COR-L47 (cell line): Measurements from ENCODE around the gene ST7.
"Not testable (repeated sequence)": the region's sequence is repeated elsewhere in the genome, so short reads cannot be mapped to it uniquely, and the experiment has no call there.

ENCODE experiments used
- DNase-seq: peaks from one replicate; lab custom pipeline; 2025; lab: John Stamatoyannopoulos, UW

Gene ST7

DNA sequence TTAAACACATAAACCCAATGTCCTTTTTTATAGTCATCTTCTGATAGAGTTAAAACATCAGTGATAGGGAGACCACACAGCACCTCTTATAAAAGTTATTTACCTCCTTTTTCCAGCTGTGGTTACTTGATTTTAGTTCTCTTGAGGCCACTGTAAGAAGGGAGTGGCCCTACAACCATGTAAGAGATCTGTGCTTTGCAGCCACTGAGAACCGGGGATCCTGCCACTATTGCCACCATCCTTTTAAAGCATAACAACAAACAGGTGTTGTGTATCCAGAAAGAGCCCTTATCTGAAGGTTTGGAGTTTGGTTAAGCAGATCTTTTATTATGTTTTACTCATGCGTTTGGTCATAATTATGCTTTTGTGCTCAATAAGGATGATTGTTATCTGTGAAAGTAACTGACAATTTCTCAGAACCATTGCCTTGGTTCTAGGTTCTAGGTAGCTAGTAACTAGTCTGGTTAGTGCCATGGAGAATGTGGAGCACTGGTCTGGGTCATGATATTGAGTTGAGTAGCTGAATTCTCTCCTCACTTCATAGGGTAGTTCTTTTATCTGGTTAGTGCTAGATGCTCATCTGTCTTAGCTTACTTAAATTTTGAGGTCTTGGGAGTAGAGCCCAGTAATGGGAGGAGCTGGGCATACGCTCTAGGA is 56.5 kb downstream of the ST7 start:
- no peak for DNase-seq

DNA sequence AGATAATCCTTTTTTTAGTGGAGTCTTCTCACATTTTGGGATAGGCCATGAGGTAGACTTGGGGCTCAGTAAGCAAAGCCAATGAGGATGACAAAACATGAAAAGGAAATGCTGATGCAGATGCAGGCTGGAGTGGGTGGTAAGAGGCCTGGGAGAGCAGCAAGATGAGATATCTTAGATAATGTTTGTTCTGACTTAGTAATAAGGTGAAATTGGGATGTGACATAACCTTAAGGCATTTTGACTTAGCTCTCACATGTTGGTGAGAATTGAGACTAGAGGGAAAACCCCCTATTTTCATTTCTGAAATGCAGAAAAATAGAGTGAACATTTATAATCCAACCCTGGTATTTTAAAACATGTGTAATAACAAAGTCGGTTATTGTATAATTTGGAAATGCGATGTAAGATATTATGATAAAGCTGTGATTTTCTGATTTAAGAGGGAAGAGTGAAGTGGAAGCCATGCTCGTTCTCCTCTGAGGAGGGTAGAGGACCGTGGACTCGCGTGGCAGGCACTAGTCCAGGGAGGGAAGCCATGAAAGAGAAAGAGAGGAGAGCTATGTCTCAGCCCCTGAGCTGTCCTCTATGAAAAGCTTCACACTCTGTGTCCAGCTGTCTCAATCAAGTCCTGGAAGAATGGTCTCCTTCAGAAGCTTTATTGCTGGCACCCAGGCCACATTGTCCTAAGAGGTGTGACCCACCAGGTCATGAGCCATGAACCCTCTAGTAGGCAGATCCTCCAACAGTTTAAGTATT is 57.3 kb downstream of the ST7 start:
- DNase-seq, result no peak

DNA sequence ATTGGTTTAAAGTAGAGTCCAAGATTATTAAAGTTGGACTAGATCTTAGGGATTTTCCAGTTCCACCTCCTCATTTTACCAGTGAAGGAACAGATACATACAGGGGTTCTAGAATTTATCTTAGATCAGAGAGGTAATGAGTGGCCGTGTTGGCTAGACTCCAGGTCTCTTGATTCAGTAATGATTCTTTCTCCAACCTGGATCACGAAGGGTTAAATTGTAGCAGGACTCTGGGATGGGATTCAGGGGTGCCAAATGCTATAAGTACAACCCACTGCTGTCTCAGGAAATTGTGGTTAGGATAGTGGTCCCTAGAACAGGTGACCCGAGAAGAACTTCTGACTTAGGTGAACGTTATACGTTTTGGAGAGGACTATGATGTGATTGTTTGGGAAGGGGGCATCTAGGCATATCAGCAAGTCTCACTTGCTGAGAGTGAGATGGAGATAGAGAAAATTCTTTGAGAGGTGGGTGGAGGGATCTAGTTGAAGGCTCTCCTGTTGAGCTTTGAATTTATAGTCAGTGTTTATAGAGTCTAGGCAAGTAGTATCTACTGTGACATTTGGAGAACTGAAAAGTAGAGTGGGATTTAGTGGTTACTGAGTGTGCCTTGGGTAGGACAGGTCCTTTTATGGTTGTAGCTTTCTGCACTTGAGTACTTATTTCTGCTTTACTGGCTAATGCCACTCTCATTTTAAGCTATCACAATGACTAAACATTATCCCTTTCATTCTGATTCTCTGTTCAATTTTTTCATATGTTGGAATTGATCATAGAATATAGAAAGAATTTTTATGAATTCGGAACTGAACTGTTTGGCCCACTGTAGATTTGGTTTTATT is 58.3 kb downstream of the ST7 start:
- DNase-seq, result no peak

DNA sequence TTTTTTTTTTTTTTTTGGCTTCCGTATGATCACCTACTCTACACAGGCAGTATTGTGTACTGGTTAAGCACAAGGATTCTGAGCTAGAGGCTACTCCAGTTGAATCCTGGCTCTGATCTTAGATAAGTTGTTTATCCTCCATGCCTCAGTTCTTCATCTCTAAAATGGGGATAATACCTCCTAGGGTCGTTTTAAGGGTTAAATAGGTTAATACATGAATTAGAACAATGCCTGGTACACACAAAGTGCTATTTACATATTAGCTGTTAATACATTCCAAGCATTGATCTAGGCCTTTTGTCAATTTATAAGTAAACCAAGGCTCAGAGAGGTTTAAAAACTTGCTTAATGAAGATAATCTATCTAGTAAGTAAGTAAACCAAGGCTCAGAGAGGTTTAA is 59.0 kb downstream of the ST7 start:
- no peak for DNase-seq

DNA sequence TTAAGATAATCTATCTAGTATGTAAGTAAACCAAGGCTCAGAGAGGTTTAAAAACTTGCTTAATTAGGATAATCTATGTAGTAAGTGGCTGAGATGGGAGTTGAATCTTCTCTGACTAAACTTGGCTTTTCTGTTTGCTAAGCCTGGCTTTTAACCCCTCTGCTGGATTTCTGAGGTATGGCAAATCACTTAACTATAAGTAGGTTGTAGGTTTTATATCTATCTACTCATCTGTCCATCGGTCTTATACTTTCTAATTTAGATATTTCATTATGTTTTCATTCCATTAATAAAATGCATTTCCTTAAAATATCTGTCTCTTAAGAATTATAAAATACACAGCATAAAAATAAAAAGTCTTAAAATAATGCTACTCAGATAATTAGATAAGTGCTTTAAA is 59.4 kb downstream of the ST7 start:
- DNase-seq, result peak; percentile 20

DNA sequence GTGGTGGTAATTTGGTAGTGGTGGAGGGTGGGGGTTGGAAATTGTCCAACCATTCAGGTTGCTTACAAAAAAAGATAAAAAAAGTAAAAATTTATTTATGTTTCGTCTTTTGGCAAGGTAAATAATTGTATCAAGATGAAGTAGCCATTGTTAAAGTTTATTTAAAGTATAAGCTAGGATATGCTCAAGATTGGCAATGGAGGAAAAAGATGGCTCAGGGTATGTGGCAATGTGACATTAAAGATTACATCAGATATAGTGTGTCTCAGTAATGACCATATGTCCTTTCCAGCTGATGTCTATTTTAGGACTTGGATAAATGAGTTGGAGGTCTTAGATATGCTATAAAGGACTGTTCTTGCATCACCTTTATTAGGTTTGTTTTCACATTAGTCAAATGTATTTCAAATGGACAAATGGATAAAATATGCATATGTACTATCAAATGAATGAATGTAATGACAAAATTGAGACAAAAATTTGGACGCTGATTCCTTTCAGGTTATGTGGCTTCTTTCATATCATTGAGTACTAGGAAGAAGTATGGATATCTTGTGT is 60.9 kb downstream of the ST7 start:
- DNase-seq, result no peak

DNA sequence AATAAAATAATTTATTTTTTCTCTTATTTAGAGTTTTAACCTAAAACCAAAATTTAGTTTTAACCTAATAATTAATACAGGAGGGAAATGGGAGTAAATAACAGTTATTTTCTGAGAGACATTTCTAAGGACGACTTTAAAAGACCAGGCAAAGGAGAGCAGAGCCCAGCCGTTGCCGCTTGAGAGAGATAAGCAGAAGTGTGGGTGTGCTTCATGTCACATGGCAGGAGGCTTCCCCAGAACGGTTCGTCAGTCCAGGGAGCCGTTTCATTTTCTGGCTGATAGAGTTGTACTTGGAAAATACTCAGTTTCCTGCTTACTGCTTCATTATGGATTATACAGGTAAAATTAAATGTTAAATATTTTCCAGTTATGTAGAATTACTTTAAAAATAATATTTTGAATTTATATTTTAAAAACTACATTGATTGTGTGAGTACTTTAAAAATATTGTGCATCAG is 61.4 kb downstream of the ST7 start:
- DNase-seq, result no peak

DNA sequence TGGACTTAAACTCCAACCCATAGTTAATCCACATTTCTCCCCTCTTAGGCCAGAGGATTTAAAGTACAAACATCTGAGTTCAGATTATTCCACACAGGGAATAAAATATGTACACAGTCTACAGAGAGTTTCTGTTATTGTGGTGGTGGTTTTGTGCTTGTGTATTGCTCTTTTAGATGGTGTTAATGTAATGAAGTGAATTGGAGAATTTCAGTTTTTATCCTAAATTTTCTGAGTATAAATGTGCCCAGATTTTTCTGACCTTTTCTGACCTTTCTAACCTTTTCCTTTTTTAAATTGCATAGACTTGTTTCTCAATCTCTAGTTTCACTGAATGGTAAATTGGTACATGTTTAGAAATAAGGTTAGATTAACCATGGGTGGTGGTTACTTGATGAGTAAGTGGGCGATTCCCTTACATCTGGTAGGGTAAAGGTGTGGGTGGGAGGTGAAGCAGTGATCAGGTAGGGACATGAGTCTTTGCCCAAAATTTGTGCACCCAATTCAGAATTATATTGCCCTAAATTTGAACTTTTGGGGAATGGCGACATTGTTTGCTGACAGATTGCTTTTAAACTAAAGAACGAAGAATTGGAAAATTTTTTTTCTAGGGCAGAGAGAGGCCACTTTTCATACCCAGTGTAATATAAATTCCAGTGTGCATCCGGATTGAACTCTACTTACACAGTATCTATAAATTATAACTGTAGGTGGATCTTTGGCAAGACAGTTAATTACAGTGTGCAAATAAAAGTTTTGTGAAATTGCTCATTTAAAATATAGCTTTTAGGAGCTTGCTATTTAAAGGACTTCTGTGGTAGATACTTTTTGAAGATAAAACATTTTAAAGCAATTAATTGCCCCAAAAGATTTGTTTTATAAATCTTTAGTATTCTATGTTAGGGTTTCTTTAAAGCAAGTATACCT is 62.2 kb downstream of the ST7 start:
- no peak for DNase-seq

DNA sequence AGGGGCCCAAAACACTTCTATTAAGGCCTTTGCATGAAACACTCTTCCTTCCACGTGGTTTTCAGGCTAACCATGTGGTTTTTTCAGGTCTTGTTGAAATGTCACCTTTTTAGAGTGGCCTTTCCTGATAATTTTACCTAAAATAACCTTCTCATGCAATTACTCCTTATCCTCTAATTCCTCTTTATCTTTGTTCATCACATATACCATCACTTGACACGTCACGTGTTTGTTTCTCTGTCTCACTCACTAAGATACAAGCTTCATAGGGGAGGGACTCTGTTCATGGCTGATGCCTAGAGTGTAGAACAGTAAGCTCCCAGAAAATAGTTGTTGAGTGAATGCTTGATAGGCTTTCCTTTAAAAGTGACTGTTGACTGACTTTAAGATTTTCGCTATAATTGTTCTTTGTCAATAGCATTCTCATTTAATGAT is 63.7 kb downstream of the ST7 start:
- DNase-seq, result no peak

DNA sequence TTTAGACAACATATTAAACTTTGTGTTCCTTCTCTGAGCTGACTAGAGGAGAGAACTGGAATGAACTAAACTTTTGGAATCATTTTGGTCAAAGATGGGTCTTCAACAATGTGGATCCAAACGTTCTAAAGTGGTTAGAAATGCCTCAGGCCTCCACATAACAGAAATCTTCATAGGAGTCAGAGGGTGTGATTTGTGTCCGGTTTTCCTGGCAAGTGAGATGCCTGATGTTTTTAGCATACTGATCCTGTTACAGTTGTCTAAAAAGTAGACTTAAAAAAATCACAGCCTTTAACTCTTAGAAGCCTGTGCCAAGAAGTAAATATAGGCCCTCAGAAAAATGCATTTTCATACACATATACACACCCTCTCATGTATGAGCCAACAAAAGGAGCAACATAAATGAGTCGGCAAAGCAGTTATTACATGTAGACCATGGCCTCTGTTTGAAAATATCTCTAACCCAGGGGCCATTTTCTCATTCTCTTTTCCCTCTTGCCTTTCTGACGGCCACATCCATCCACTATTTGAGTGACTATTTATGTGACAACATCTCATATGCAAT is 64.5 kb downstream of the ST7 start:
- no peak for DNase-seq

DNA sequence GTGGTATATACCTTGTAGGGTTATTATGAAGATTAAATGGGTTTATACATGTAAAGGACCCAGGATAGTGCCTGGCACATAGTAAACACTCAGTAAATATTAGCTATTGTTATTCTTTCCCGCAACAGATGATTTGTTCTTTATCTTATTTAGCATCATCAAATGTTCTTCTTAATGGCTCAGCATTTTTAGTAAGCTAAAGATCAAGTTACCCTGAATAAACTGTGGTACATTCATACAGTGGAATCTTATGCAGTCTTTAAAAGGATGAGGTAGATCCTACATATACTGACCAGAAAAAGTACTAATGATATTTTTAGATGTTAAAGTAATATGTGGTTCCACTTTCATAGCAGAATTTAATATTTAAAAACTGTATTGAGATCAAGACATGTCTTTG is 65.4 kb downstream of the ST7 start:
- no peak for DNase-seq

DNA sequence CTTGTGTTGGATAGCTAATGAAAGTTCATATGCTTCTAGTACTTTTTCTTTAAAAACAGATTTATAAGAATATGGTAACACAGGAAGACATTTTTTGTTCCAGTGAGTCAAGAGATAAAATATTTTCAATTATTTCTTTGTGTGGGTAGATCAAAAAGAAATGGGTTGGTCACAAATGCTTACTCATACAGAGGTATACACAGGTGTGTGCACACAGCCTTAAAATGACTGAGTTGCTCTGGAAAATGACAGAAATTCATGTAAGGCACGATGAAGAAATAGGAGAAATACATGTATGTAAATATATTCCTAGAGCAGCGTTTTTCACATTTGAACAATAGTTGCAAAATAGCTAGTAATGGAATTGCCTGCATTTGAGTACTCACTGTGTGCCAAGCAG is 66.0 kb downstream of the ST7 start:
- no peak for DNase-seq

DNA sequence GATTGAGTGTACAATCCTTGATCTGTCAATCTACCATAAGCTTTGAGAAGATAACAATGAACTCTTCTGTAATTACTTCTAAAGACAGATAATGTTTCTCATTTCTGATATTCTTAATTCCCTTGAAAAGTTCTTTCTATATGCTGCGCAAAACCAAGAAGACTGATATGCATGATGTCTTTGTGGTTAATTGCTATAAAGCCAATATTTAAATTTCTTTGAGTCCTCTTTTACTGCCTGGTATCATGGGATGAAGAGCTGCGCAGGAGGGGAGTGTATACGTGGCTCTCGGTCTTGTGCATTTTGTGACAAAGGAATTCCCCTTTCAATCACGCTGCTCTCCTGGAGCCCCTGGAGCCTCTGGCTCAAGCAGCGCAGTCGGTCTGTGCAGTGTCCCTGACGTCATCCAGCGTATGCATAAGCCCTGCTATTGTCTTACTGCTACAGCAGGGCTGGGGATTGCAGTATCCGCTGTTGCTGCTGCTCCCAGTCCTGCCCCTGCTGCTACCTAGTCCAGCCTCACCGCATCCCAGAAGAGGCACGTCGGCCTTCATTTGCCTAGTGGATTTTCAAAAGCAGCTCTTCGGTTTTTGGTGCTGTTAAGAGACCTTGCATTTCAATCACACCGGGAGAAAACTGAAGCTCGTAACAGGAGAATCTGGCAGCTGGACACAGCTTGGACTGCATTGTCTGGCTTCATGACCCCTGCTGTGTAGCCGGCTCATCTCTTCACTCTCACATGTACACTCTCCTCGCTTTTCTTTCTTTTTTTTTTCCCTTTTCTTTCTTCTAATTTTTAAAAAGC is 66.7 kb downstream of the ST7 start:
- DNase-seq, result peak; percentile 94

DNA sequence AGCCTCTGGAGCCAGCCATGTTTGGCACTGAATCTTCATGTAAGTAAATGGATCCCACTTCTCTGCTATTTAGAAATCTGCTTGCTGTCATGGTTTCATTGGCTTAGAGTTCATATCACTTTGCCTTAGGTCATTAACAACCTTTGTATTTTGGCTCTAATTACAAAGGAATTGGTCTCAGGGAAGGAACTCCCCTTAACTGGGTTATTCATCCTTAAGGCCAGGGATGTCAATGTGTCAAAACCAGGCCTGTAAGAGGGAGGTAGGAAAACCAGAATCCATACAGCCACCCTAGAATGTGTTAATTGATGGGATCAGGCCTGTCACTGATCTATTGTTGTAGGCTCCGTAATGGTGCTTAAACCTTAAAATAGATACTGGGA is 67.3 kb downstream of the ST7 start:
- DNase-seq, result peak; percentile 24

DNA sequence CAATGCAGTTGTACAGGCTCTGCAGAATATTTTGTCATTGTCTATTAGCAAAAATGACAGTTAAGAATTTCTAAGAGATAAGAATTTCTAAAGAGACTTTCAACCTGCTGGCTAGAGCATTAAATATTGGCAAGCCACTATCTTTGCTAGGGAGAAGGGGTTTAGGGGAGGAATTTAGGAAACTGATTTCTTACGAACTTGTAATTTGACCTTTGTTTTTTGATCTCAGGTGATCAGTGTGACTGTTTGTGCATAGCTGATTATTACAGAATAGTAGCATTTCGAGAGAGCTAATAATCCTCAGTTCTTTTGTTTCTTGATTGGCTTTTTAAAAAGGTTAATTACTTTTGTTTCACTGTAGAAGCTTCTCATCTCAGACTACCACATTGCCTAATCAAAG is 68.1 kb downstream of the ST7 start:
- DNase-seq, result no peak

DNA sequence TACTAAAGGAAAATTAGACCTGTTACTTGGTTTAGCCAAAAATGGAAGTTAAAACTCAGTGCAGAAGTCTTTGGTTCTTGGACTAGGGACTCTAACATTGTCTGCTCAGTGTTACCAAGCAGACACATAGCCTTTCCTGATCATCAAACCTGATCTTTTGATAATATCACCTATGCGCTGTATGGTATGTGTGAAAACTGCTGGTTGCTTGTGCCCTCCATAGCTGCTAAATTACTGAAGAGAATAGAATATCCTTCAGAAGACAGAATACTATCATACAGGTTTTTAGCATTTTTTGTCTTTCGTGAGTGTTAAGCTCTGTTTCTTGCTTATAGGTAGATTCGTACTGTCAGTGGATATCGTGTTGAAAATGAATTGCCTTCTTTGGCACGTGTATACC is 68.7 kb downstream of the ST7 start:
- DNase-seq, result no peak

DNA sequence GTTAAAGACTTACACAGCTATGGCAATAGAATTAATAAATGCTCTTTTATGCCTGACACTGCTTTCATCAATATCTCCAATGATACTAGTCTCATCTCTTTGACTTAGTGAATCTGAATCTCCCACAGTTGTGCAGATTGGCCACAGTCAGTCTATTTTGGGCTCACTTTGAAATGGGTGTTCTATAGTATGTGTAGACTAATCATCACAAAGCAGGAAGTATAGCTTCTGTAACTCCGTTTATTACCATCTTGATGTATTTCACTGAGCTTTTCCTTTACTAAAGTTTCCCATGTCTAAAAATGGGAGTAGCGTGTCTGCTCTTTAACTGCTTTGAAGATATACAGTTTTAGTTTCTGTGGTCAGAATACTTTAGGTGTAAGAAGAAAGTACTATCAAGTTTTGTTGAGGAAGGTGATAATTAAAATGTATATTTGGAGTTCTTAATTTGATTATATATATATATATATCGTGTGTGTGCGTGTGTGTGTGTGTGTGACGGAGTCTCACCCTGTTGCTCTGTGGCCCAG is 70.1 kb downstream of the ST7 start:
- no peak for DNase-seq

DNA sequence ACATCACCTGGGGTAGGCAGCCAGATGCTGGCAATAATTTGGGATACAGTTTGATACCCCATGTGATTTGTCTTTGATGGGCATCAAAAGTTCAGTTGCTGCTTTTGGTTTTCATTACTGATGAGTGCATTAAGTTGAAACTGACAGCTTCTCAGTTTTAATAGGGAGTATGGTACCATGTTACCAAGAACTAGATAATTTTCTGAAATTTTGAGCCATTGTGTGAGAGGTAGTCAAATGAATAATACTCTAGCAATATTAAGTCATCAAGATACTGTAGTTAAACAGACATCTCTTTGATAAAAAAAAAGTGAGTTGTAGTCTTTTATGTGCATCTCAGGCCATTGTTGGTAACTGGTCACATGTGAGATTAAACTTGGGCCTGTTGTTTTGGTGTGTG is 71.5 kb downstream of the ST7 start:
- DNase-seq, result no peak

DNA sequence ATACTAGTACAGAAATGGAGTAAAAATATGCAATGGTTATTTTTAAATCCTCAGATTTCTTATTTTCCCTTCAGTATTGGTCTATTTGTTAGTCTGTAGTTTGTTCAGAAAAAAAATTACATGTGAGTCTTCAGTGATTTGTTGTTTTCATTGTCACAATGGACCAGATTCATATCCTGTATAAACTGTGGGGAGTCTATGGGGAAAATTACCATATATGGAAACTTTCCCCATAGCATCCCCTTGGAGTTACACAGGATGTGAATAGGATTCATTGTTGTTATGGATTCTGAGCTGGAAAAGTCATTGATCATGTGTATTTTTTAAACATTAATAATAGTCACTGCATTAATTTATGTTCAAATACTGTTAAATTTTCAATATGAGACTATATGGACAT is 72.6 kb downstream of the ST7 start:
- DNase-seq, result no peak

DNA sequence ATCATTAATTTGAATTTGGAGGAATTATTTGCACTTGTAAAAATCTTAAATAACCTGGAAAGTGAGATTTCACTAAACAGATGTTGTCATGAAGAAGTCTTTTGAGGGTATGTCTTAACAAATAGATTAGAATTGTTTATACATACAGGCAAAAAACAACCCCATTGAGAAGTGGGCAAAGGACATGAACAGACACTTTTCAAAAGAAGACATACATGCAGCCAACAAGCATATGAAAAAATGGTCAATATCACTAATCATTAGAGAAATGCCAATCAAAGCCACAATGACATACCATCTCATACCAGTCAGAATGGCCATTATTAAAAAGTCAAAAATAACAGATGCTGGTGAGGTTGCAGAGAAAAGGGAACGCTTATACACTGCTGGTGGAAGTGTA is 77.0 kb downstream of the ST7 start:
- not testable (repeated sequence) for DNase-seq
